Measurements from ENCODE around the gene FOXB1.

Gene FOXB1

DNA sequence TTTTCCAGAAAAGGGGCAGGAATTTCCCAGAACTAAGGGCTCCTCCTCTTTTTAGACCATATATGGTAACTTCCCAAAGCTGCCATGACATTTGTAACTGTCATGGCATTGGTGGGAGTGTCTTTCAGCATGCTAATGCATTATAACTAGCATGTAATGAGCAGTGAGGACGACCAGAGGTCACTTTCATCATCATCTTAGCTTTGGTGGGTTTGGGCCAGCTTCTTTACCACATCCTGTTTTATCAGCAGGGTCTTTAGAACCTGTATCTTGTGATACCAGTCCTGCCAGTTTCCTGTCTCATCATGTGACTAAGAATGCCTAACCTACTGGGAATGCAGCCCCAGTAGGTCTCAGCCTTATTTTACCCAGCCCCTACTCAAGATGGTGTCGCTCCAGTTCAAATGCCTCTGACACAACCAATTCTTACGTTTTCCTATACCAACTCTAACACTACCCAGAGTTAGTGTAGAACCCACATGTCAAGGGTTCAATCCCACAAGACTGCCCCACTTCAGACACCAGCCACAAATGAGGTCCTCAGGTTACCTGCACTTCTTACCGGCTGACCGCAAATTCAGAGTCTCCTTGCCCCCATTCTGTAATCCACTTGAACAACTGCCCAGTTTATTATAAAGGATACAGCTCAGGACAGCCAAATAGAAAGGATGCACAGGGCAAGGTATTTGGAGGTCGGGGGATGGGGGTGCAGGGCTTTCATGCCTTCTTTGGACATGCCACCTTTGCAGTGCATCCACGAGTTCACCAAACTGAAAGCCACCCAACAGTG lies 17.7 kb downstream of the FOXB1 start:
- DNase-seq, result no peak

DNA sequence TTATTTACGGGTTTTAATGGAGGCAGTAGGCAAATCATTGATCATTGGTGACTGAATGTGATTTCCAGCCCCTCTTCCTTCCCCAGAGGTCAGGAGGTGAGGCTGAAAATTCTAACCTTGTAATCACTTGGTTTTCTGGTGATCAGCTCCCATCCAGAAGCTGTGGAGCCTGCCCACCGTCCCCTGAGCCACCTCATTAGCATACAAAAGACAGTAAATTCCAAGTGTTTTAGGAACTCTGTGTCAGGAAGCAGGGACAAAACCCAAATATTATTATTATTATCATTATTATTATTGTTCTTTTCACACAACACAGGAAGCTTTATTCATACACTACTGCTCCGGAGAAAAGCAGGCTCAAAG lies 18.2 kb downstream of the FOXB1 start:
- DNase-seq, result no peak

DNA sequence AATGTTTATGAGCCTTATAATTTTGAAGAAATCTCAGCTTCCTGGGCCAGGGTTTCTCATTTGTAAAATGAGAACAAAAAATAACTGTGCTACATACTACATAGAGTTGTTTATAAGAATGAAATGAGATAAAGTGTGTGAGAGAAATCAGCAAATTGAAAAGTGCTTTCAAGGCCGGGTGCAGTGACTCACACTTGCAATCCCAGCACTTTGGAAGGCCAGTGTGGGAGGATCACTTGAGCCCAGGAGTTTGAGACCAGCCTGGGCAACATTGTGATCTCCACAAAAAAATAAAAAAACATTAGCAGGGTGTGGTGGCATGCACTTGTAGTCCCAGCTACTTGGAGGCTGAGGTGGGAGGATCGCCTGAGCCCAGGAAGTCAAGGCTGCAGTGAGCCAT lies 22.4 kb downstream of the FOXB1 start:
- no peak for DNase-seq

DNA sequence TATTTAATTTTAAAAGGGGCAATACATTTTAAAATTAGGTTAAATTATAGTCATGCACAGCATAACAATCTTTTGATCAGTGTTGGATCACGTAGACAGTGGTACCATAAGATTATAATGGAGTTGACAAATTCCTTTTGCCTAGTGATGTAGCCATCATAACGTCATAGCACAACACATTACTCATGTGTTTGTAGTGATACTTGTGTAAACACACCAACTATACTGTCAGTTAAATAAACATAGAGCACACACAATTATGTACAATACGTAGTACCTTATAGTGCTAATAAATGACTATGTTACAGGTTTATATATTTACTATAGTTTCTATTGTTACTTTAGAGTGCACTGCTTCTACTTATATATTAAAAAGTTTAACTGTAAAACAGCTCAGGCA lies 31.2 kb downstream of the FOXB1 start:
- no peak for DNase-seq

DNA sequence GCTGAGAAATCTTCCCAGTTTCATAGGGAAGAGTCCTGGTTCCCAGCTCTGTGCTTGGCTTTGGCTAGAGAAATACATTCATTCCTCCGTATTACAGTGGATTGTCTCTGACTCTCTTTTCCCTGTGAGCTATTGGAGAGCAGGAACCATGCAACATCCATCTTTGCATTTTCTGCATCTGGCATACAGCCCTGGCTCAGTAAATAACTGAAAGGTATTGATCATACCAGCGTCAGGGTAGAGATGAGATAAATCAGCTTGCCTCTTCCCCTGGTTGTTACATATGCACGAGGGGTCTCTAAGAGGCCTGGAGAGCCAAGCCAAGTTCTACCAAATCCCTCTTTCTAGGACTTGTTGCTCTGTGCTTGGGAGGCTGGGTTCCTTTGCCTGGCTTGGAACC lies 35.2 kb downstream of the FOXB1 start:
- no peak for DNase-seq

DNA sequence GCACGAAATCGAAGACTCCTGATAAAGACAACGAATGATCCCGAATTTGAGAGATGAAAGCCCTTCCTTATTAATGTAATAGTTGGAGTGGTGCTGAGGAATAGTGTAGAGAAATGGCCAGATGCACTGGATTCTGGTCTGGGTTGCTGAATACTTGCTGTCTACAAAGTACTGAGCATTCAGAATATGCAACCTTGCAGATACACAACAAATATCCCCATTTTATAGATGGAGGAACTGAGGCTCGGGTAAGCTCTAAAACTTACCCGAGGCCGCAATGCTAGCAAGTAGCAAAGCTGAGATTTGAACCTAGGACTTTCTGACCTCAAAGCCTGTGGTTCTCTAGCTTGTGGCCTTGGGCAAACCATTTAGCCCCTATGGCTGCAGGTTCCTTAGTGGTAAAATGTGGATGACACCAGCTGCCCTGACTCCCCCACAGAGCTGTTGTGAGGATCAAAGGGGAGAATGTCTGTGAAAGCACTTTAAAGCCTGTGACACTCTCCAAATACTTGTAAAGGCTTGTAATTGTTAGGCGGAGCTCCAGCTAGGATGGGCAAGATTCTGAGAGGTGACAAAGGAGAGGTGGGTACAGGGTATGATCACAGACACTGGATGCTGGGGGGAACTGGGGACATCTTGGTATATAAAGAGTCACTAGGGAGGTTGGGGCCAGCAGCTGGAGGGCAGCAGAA lies 39.8 kb downstream of the FOXB1 start:
- DNase-seq, result no peak

DNA sequence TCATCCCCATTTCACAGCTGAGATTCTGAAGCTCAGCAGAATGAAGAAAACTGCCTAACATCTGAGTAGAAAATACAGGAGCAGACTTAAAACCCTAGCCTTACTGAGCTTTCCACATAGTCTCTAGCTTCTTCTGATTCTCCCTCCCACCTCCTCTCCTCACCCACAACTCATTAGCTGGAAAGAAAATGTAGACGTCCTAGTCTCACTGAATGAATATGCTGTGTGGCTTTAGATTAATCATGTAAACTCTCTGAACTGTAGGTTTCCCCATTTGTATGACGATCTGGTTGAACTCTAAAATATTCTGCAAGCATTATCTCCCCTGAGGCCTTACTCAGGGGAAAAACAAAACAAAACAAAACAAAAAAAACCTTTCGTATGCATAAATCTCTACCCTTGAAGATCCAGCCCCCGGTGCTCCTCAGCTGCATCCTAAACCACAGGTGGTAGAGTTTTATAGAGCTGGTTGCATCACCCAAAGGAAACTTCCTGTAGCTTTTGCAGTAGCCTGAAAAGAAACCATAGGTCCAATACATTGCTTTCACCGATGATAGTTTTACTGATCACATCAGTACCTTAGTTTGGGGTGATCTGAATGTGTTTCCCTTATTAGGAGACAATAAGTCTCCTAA lies 40.6 kb downstream of the FOXB1 start:
- DNase-seq, result no peak

DNA sequence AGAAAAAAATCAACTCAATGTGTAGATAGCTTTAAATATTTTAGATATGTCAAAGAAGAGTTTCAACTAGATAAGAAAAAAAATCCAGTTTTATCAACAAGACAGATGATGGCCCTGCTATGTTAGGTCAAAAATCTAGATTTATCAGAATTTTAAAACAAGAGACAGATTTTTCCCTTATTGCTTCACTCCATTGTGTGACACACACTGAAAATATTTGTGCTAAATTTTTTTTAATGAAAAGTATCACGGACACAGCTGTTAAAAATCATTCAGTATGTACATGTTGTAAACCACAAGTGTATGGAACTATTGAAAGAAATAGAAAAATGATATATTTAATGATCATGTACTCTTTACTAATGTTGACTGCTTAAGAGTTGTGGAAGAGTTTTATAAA lies 43.6 kb downstream of the FOXB1 start:
- no peak for DNase-seq

DNA sequence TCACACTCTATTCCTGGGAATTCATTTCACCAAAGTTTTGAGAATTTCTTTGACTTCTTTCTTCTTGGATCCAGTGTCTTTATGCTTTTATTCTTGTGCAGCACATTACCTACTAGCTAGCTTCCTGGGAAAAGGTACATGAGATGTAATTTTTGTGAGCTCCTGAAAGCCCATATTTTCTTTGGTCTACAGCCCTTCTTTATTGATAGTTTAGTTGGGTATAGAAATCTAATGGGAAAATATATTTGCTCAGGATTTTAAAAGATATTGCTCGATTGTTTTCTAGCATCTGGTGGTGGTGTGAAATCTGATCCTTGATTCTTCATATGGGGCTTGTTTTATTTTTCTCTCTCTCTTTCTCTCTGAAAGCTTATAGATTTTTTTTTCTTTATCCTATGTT lies 45.8 kb downstream of the FOXB1 start:
- DNase-seq, result no peak

DNA sequence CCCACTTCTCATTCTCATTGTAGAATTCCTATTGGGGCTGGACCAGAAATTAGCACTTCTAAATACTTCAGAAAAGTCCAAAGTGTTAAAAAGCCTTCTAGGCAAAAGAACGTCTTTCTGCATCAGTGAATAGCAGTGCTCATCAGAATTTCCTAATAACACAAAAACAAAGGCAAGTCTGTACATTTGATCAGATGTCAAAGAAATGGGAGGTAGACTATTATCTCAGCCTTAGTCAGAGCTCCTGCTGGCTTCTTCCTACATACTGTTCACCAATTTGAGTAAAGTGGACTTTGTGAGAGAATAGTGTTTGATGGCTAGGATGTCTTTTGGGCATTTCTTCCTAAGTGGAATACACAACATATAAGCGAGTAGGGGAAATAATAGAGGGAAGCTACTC lies 48.7 kb downstream of the FOXB1 start:
- no peak for DNase-seq

DNA sequence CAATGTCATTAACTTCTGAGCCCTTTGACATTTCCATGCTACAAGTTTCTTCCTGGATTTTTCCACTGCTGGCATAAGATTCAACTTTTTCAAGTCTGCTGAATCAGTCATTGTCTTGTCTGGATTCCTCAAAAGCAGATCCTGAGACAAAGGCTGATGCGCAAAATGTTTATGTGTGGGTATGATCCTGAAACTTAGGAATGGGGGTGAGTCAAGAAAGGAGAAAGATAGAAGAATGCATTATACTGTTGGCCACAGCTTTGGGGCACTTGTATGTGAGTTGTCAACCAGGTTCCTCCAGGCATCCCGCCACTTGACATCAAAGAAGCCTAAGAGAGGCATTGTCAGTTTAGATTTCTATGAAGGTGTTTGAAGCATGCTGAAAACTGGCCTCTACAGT lies 50.4 kb downstream of the FOXB1 start:
- no peak for DNase-seq

Data from CD4-positive, alpha-beta T cell treated with Interleukin-1 beta for 1 hour (primary cell).